HEK293 (cell line): ENCODE results near the gene CCDC187.

Source experiments
- CTCF ChIA-PET: fragments of 350-600 bp; formaldehyde crosslinking; extraction: SDS; loops from one replicate; lab custom pipeline; 2021; ENCODE audit warnings: antibody characterized with exemption; lab: Yijun Ruan, JAX
- POLR2A ChIA-PET: fragments of 300-600 bp; formaldehyde crosslinking; extraction: SDS; loops from one replicate; lab custom pipeline; 2020; ENCODE audit warnings: antibody characterized with exemption, inconsistent platforms; lab: Yijun Ruan, JAX
- H3K27ac ChIP-seq: fragments of 200-500 bp; sonication (Bioruptor generic); 2 replicates; pipeline ENCODE4 v1.5.1; 2014; ENCODE audit warnings: low read depth, low read length, control low read depth, inconsistent platforms; ENCODE audit errors: extremely low read depth
- H3K36me3 ChIP-seq, 2 experiments: fragments of 200-500 bp in 1 of 2; sonication (Bioruptor generic) in 1 of 2; 1 replicate in 1 of 2; 2 replicates in 1 of 2; pipeline ENCODE4 v1.5.1; 2014 to 2017; ENCODE audit warnings: inconsistent platforms in 2 of 2, low read length in 2 of 2; ENCODE audit not compliant: control insufficient read depth in 2 of 2, insufficient read depth in 1 of 2
- H3K4me1 ChIP-seq: fragments of 200-500 bp; sonication (Bioruptor generic); 2 replicates; pipeline ENCODE4 v1.5.1; 2014; ENCODE audit warnings: mild to moderate bottlenecking, low read length, inconsistent platforms; ENCODE audit not compliant: control insufficient read depth, insufficient read depth
- H3K4me3 ChIP-seq: 2 replicates; pipeline ENCODE4 v1.5.1; 2011; ENCODE audit warnings: low read depth, mild to moderate bottlenecking, control low read depth, low read length, moderate library complexity
- H3K9me3 ChIP-seq: fragments of 200-500 bp; sonication (Bioruptor generic); 2 replicates; pipeline ENCODE4 v1.5.1; 2014; ENCODE audit warnings: low read depth, low read length, inconsistent platforms; ENCODE audit not compliant: control insufficient read depth, insufficient read depth
- CTCF ChIP-seq: fragments of 450-650 bp; formaldehyde crosslinking; IDR thresholded peaks from 2 replicates; pipeline ENCODE4 v1.5.1; 2016; ENCODE audit warnings: missing biosample characterization, missing genetic modification characterization
- GLI2 ChIP-seq: fragments of 450-650 bp; formaldehyde crosslinking; IDR thresholded peaks from 2 replicates; pipeline ENCODE4; 2017; ENCODE audit warnings: missing biosample characterization, missing genetic modification characterization, low read depth, borderline replicate concordance
- SETDB1 ChIP-seq: IDR thresholded peaks from one replicate; pipeline ENCODE4 v1.6.1; 2017; ENCODE audit warnings: mild to moderate bottlenecking, low read length, moderate library complexity, mixed read lengths; ENCODE audit not compliant: insufficient read length
- YY2 ChIP-seq: fragments of 450-650 bp; formaldehyde crosslinking; IDR thresholded peaks from 2 replicates; pipeline ENCODE4 v1.5.1; 2016; ENCODE audit warnings: missing biosample characterization, missing genetic modification characterization
- ZBTB21 ChIP-seq: fragments of 450-650 bp; formaldehyde crosslinking; IDR thresholded peaks from 2 replicates; pipeline ENCODE4 v1.5.1; 2017; ENCODE audit warnings: missing biosample characterization, missing genetic modification characterization
- ZBTB48 ChIP-seq: fragments of 450-650 bp; formaldehyde crosslinking; IDR thresholded peaks from 2 replicates; pipeline ENCODE4 v1.5.1; 2016; ENCODE audit warnings: missing biosample characterization, missing genetic modification characterization
- ZFP3 ChIP-seq: fragments of 450-650 bp; formaldehyde crosslinking; IDR thresholded peaks from 2 replicates; pipeline ENCODE4 v1.5.1; 2016; ENCODE audit warnings: low read depth, missing biosample characterization, missing genetic modification characterization
- ZNF121 ChIP-seq: fragments of 450-650 bp; formaldehyde crosslinking; IDR thresholded peaks from 2 replicates; pipeline ENCODE4 v1.5.1; 2016; ENCODE audit warnings: missing biosample characterization, missing genetic modification characterization
- ZNF174 ChIP-seq: fragments of 450-650 bp; formaldehyde crosslinking; IDR thresholded peaks from 2 replicates; pipeline ENCODE4 v1.5.0; 2017; ENCODE audit warnings: missing biosample characterization, mild to moderate bottlenecking, missing genetic modification characterization
- ZNF175 ChIP-seq: fragments of 450-650 bp; formaldehyde crosslinking; IDR thresholded peaks from 2 replicates; pipeline ENCODE4 v1.5.1; 2016; ENCODE audit warnings: missing biosample characterization, missing genetic modification characterization
- ZNF274 ChIP-seq, 2 experiments: fragments of 200-500 bp in 1 of 2; fragments of 450-650 bp in 1 of 2; sonication (Bioruptor generic) in 1 of 2; formaldehyde crosslinking in 1 of 2; IDR thresholded peaks; 2 replicates each; pipeline versions ENCODE4 v1.5.1 to v1.6.1; 2014 to 2016; ENCODE audit warnings: borderline replicate concordance in 1 of 2, inconsistent platforms in 1 of 2, low read length in 1 of 2, missing biosample characterization in 1 of 2, missing genetic modification characterization in 1 of 2
- ZNF324 ChIP-seq: fragments of 450-650 bp; formaldehyde crosslinking; IDR thresholded peaks from 2 replicates; pipeline ENCODE4 v1.5.1; 2016; ENCODE audit warnings: missing biosample characterization, missing genetic modification characterization
- ZNF423 ChIP-seq: fragments of 450-650 bp; formaldehyde crosslinking; IDR thresholded peaks from 2 replicates; pipeline ENCODE4 v1.5.1; 2016; ENCODE audit warnings: missing biosample characterization, missing genetic modification characterization
- ZNF558 ChIP-seq: fragments of 450-650 bp; formaldehyde crosslinking; IDR thresholded peaks from 2 replicates; pipeline ENCODE4 v1.5.1; 2016; ENCODE audit warnings: missing biosample characterization, missing genetic modification characterization
- ZNF571 ChIP-seq: fragments of 450-650 bp; formaldehyde crosslinking; IDR thresholded peaks from 2 replicates; pipeline ENCODE4 v1.5.0; 2017; ENCODE audit warnings: missing biosample characterization, missing genetic modification characterization
- ZNF585B ChIP-seq: fragments of 450-650 bp; formaldehyde crosslinking; IDR thresholded peaks from 2 replicates; pipeline ENCODE4 v1.5.1; 2016; ENCODE audit warnings: missing biosample characterization, missing genetic modification characterization
- ZNF624 ChIP-seq: fragments of 450-650 bp; formaldehyde crosslinking; IDR thresholded peaks from 2 replicates; pipeline ENCODE4 v1.5.1; 2017; ENCODE audit warnings: missing biosample characterization, missing genetic modification characterization
- ZNF791 ChIP-seq: fragments of 450-650 bp; formaldehyde crosslinking; IDR thresholded peaks from 2 replicates; pipeline ENCODE4 v1.5.1; 2016; ENCODE audit warnings: missing biosample characterization, missing genetic modification characterization
- TF ChIP-seq, protein P1 (sequence below): fragments of 450-650 bp; formaldehyde crosslinking; IDR thresholded peaks from 2 replicates; pipeline ENCODE4 v1.5.1; 2016; ENCODE audit warnings: missing biosample characterization, missing genetic modification characterization, low read depth

CCDC187 gene

GRCh38 chr9:136314944-136315343 is 11.1 kb upstream of the CCDC187 start:
- Histone ChIP-seq H3K9me3 (no peaks in the 10 kb centered on the region), H3K27ac (no peak overlapping the region), H3K36me3 (no peaks in the 10 kb centered on the region), H3K4me3 (no peak overlapping the region), H3K4me1 (no peaks in the 10 kb centered on the region)
- CTCF ChIA-PET: interaction anchor here (3.7 kb wide), 1 partner anchor 9 kb away, joined by 30 read pairs; no protein-coding TSS in a partner anchor
- TF ChIP-seq SETDB1 (peak; percentile 49), ZNF274 (IDR thresholded peaks at IDR 0.05; ENCODE audit: low read length) (no peak), ZNF274 (tag by site-specific recombination; IDR thresholded peaks at IDR 0.05; ENCODE audit: borderline replicate concordance) (no peak), ZNF791 (tag by site-specific recombination) (no peak)
- POLR2A ChIA-PET: no interaction called here

DNA sequence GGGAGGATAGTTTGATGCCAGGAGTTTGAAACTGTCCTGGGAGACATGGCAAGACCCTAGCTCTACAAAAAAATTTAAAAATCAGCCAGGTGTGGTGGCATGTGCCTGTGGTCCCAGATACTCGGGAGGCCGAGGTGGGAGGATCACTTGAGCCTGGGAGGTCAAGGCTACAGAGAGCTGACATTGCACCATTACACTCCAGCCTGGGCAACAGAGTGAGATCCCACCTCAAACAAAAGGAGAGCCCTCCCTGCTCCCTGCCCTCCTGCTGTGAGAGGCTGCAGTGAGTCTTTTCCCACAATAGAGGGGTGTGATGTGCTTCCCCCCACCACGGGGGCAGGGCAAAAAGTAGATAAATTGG is 10.1 kb upstream of the CCDC187 start:
- Histone ChIP-seq H3K4me3 (no peak overlapping the region), H3K27ac (no peak overlapping the region), H3K36me3 (no peaks in the 10 kb centered on the region), H3K4me1 (no peaks in the 10 kb centered on the region), H3K9me3 (no peaks in the 10 kb centered on the region)
- ChIA-PET CTCF (interaction anchor here (0.6 to 3.7 kb wide), 7 partner anchors 10 to 59 kb away, joined by 3 to 30 read pairs (median 4); partner anchors contain the start of gene DNLZ), POLR2A (no interaction called here)
- TF ChIP-seq GLI2 (tag by site-specific recombination) (no peak), ZNF121 (tag by site-specific recombination) (peak; percentile 42; the same call in 1 of the 2 replicates)

- H3K4me3 ChIP-seq: no peak overlapping the region
- H3K9me3 ChIP-seq: no peaks in the 10 kb centered on the region
- TF ChIP-seq, protein P1, sequence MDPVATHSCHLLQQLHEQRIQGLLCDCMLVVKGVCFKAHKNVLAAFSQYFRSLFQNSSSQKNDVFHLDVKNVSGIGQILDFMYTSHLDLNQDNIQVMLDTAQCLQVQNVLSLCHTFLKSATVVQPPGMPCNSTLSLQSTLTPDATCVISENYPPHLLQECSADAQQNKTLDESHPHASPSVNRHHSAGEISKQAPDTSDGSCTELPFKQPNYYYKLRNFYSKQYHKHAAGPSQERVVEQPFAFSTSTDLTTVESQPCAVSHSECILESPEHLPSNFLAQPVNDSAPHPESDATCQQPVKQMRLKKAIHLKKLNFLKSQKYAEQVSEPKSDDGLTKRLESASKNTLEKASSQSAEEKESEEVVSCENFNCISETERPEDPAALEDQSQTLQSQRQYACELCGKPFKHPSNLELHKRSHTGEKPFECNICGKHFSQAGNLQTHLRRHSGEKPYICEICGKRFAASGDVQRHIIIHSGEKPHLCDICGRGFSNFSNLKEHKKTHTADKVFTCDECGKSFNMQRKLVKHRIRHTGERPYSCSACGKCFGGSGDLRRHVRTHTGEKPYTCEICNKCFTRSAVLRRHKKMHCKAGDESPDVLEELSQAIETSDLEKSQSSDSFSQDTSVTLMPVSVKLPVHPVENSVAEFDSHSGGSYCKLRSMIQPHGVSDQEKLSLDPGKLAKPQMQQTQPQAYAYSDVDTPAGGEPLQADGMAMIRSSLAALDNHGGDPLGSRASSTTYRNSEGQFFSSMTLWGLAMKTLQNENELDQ (tag by site-specific recombination): no peak
- no peak for TF ChIP-seq ZNF624 (tag by site-specific recombination)
- no peak for TF ChIP-seq ZNF571
- TF ChIP-seq ZNF585B (tag by site-specific recombination): no peak
- TF ChIP-seq ZBTB21 (tag by site-specific recombination): no peak
- TF ChIP-seq ZNF324 (tag by site-specific recombination): no peak
- TF ChIP-seq ZNF175: no peak
- POLR2A ChIA-PET: no interaction called here
- CTCF ChIA-PET: interaction anchor here (0.6 to 3.7 kb wide), 18 partner anchors 10 to 325 kb away, joined by 3 to 30 read pairs (median 4); partner anchors contain the start of gene DNLZ
- H3K27ac ChIP-seq: no peak overlapping the region
- no peaks in the 10 kb centered on the region for H3K4me1 ChIP-seq
- H3K36me3 ChIP-seq: no peaks in the 10 kb centered on the region
These were observed 9.5 kb upstream of the CCDC187 start for GRCh38 chr9:136313111-136314055.

DNA sequence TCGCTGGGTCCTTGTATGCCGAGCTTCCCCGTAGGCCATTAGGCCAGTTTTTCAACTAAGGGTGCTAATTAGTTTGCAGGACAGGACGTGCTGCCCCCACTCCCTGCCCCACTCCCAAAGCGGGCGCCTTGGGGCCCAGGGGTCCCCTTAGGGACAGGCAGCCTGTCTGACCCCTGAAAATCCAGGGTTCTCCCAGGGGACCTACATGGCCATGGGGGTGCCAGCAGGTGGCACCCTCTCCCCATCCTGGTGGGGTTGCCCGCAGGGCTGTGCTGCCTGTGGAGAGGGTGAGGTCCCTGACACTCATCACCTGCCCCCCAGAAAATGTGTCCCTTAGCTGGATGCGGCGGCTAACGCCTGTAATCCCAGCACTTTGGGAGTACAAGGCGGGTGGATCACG is 8.5 kb upstream of the CCDC187 start:
- H3K4me1 ChIP-seq: no peaks in the 10 kb centered on the region
- TF ChIP-seq CTCF (tag by site-specific recombination) (peak; percentile 62), ZNF174 (tag by site-specific recombination) (no peak), ZNF423 (tag by site-specific recombination) (0 out of 2 replicates have a peak, but pooled peaks have one; percentile 27), ZBTB48 (tag by site-specific recombination) (peak; percentile 84; the same call in 1 of the 2 replicates), ZNF558 (no peak), ZFP3 (tag by site-specific recombination) (no peak), YY2 (no peak)
- ChIA-PET POLR2A (no interaction called here), CTCF (interaction anchor here (0.6 to 3.7 kb wide), 18 partner anchors 9 to 326 kb away, joined by 3 to 30 read pairs (median 4); partner anchors contain the start of gene DNLZ)
- H3K36me3 ChIP-seq: no peaks in the 10 kb centered on the region
- no peaks in the 10 kb centered on the region for H3K9me3 ChIP-seq
- no peak overlapping the region for H3K4me3 ChIP-seq
- no peak overlapping the region for H3K27ac ChIP-seq
